Measurements from ENCODE around the gene RPS3. TPM values are rescaled to one million over a fixed set of nuclear protein-coding genes. Genes with fewer than 3 reads are reported as not detected.
"Not testable (repeated sequence)": the region's sequence is repeated elsewhere in the genome, so short reads cannot be mapped to it uniquely, and the experiment has no call there.

RPS3 gene
- polyA plus RNA-seq, 1 of the 3 experiments (the other 2 are of a cell fraction), result 4,540 TPM

DNA sequence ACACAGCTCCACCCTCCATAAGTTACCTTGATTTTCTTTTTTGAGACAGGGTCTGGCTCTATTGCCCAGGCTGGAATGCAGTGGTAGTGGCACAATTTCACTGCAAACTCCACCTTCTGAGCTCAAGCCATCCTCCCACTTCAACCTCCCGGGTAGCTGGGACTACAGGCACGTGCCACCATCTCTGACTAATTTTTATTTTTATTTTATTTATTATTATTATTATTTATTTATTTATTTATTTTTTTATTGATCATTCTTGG, 9.6 kb downstream of the RPS3 start:
- POLR2A ChIA-PET, result no interaction called here
- Histone ChIP-seq H3K36me3 (replicated peaks in 1 of 2; ENCODE audit: control insufficient read depth in 1 of 2, insufficient read depth in 2 of 2, low read length in 1 of 2) (peaks cover 59 to 66% of the 10 kb centered on the region in 2 experiments), H3K79me2 (ENCODE audit: insufficient read depth) (peaks cover 50% of the 10 kb centered on the region), H3F3A (replicated peaks; ENCODE audit: insufficient read depth) (peaks cover 36% of the 10 kb centered on the region), H3K9me2 (no peaks in the 10 kb centered on the region), H3K27ac (ENCODE audit: low read depth in 2 of 2, low read length in 1 of 2) (no peak overlapping the region), H4K20me1 (ENCODE audit: insufficient read depth) (peaks cover 61% of the 10 kb centered on the region), H3K4me1 (ENCODE audit: control insufficient read depth in 1 of 2, insufficient read depth in 2 of 2, low read depth in 1 of 2, low read length in 1 of 2) (peaks cover 0 to 24% of the 10 kb centered on the region in 2 experiments; a peak in 2 of 4 replicates), H2AFZ (ENCODE audit: low read depth) (no peak overlapping the region), H3K4me2 (no peak overlapping the region), H3K9me3 (no peaks in the 10 kb centered on the region), H3K4me3 (ENCODE audit: low read depth in 2 of 2, low read length in 1 of 2) (no peak overlapping the region), H3K9ac (no peak overlapping the region), H3K27me3 (ENCODE audit: insufficient read depth) (no peaks in the 10 kb centered on the region)
- TF ChIP-seq ELF1 (IDR thresholded peaks at IDR 0.05), result no peak
- TF ChIP-seq, protein P1, sequence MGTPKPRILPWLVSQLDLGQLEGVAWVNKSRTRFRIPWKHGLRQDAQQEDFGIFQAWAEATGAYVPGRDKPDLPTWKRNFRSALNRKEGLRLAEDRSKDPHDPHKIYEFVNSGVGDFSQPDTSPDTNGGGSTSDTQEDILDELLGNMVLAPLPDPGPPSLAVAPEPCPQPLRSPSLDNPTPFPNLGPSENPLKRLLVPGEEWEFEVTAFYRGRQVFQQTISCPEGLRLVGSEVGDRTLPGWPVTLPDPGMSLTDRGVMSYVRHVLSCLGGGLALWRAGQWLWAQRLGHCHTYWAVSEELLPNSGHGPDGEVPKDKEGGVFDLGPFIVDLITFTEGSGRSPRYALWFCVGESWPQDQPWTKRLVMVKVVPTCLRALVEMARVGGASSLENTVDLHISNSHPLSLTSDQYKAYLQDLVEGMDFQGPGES (IDR thresholded peaks at IDR 0.05; ENCODE audit: low read depth, low read length), result no peak
- no peak for TF ChIP-seq TEAD4 (IDR thresholded peaks at IDR 0.05; ENCODE audit: borderline replicate concordance, insufficient read depth)
- no peak for TF ChIP-seq RXRA (IDR thresholded peaks at IDR 0.05; ENCODE audit: borderline replicate concordance, low read depth)
- TF ChIP-seq, protein P2, sequence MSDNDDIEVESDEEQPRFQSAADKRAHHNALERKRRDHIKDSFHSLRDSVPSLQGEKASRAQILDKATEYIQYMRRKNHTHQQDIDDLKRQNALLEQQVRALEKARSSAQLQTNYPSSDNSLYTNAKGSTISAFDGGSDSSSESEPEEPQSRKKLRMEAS (IDR thresholded peaks at IDR 0.05; ENCODE audit: low read depth), result no peak
- no peak for TF ChIP-seq SIN3A (IDR thresholded peaks at IDR 0.05; ENCODE audit: borderline replicate concordance, low read depth, low read length)
- TF ChIP-seq, protein P3, sequence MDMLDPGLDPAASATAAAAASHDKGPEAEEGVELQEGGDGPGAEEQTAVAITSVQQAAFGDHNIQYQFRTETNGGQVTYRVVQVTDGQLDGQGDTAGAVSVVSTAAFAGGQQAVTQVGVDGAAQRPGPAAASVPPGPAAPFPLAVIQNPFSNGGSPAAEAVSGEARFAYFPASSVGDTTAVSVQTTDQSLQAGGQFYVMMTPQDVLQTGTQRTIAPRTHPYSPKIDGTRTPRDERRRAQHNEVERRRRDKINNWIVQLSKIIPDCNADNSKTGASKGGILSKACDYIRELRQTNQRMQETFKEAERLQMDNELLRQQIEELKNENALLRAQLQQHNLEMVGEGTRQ (IDR thresholded peaks at IDR 0.05; ENCODE audit: borderline replicate concordance, low read depth, low read length), result no peak
- TF ChIP-seq TCF12 (IDR thresholded peaks at IDR 0.05), result no peak
- TF ChIP-seq JUND (IDR thresholded peaks at IDR 0.05), result no peak
- no peak for TF ChIP-seq FOXJ3 (CRISPR knock-in tag; IDR thresholded peaks at IDR 0.05)
- no peak for TF ChIP-seq EZH2phosphoT487 (IDR thresholded peaks at IDR 0.05; ENCODE audit: borderline replicate concordance, low read depth)
- no peak for TF ChIP-seq GABPA (IDR thresholded peaks at IDR 0.05; ENCODE audit: low read depth)
- TF ChIP-seq RAD21 (IDR thresholded peaks at IDR 0.05; ENCODE audit: low read length), result no peak
- no peak for TF ChIP-seq RCOR1 (IDR thresholded peaks at IDR 0.05; ENCODE audit: low read length)
- no peak for TF ChIP-seq FOSL2 (IDR thresholded peaks at IDR 0.05; ENCODE audit: borderline replicate concordance, low read depth)
- TF ChIP-seq, protein P4, sequence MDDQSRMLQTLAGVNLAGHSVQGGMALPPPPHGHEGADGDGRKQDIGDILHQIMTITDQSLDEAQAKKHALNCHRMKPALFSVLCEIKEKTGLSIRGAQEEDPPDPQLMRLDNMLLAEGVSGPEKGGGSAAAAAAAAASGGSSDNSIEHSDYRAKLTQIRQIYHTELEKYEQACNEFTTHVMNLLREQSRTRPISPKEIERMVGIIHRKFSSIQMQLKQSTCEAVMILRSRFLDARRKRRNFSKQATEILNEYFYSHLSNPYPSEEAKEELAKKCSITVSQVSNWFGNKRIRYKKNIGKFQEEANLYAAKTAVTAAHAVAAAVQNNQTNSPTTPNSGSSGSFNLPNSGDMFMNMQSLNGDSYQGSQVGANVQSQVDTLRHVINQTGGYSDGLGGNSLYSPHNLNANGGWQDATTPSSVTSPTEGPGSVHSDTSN (IDR thresholded peaks at IDR 0.05), result no peak
- TF ChIP-seq NRF1 (IDR thresholded peaks at IDR 0.05; ENCODE audit: low read depth, low read length), result no peak
- TF ChIP-seq MEF2A (IDR thresholded peaks at IDR 0.05; ENCODE audit: borderline replicate concordance, low read depth), result no peak
- TF ChIP-seq CHD2 (IDR thresholded peaks at IDR 0.05; ENCODE audit: low read length, partially characterized antibody), result no peak
- WGBS (ENCODE audit: low lambda C conversion rate), result 98% methylated on average over 2 of the region's 2 CpGs
- DNase-seq, result no peak
- CTCF ChIA-PET, result interaction anchor here (1.7 to 3.8 kb wide), 10 partner anchors 8 to 123 kb away, joined by 3 to 27 read pairs (median 10); partner anchors contain the start of genes GDPD5 and KLHL35

DNA sequence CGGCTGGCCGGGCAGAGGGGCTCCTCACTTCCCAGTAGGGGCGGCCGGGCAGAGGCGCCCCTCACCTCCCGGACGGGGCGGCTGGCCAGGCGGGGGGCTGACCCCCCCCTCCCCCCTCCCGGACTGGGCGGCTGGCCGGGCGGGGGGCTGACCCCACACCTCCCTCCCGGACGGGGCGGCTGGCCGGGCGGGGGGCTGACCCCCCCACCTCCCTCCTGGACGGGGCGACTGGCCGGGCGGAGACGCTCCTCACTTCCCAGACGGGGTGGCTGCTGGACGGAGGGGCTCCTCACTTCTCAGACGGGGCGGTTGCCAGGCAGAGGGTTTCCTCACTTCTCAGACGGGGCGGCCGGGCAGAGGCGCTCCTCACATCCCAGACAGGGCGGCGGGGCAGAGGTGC, 10.7 kb downstream of the RPS3 start:
- H3K27me3 ChIP-seq (ENCODE audit: insufficient read depth); H3K9me2 ChIP-seq; H3K27ac ChIP-seq (ENCODE audit: low read depth in 2 of 2, low read length in 1 of 2); DNase-seq; H3K9me3 ChIP-seq; H3K4me3 ChIP-seq (ENCODE audit: low read depth in 2 of 2, low read length in 1 of 2); H3K4me2 ChIP-seq; H3K9ac ChIP-seq; POLR2A ChIA-PET; CTCF ChIA-PET; H2AFZ ChIP-seq (ENCODE audit: low read depth): not testable (repeated sequence)
- peaks cover 50% of the 10 kb centered on the region for H4K20me1 ChIP-seq (ENCODE audit: insufficient read depth)
- H3K79me2 ChIP-seq (ENCODE audit: insufficient read depth), result peaks cover 39% of the 10 kb centered on the region
- H3F3A ChIP-seq (replicated peaks; ENCODE audit: insufficient read depth), result peaks cover 37% of the 10 kb centered on the region
- H3K4me1 ChIP-seq (ENCODE audit: control insufficient read depth in 1 of 2, insufficient read depth in 2 of 2, low read depth in 1 of 2, low read length in 1 of 2), result peaks cover 0 to 18% of the 10 kb centered on the region in 2 experiments; a peak in 2 of 4 replicates
- 67% methylated on average over 1 of the region's 33 CpGs for WGBS (ENCODE audit: low lambda C conversion rate)
- H3K36me3 ChIP-seq (replicated peaks in 1 of 2; ENCODE audit: control insufficient read depth in 1 of 2, insufficient read depth in 2 of 2, low read length in 1 of 2), result peaks cover 53 to 57% of the 10 kb centered on the region in 2 experiments

DNA sequence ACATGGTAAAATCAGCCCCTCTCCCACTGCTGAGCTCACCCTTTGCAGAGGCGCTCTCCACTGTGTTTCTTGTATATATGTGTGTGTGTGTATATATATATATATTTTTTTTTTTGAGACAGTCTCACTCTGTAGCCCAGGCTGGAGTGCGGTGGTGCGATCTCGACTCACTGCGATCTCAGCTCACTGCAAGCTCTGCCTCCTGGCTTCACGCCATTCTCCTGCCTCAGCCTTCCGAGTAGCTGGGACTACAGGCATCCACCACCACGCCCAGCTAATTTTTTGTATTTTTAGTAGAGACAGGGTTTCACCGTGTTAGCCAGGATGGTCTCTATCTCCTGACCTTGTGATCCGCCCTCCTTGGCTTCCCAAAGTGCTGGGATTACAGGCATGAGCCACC, 13.8 kb downstream of the RPS3 start:
- H3K27me3 ChIP-seq (ENCODE audit: insufficient read depth); DNase-seq; H3K4me2 ChIP-seq; H3K9me3 ChIP-seq; H3K27ac ChIP-seq (ENCODE audit: low read depth in 2 of 2, low read length in 1 of 2); H3K9ac ChIP-seq; H3K4me3 ChIP-seq (ENCODE audit: low read depth in 2 of 2, low read length in 1 of 2); H2AFZ ChIP-seq (ENCODE audit: low read depth); H3K79me2 ChIP-seq (ENCODE audit: insufficient read depth); H3K9me2 ChIP-seq: not testable (repeated sequence)
- peaks cover 27% of the 10 kb centered on the region in 2 experiments for H3K36me3 ChIP-seq (replicated peaks in 1 of 2; ENCODE audit: control insufficient read depth in 1 of 2, insufficient read depth in 2 of 2, low read length in 1 of 2)
- CTCF ChIA-PET, result interaction anchor here (1.1 to 2.7 kb wide), 4 partner anchors 9 to 119 kb away, joined by 3 to 9 read pairs (median 6); no protein-coding TSS in a partner anchor
- H3F3A ChIP-seq (replicated peaks; ENCODE audit: insufficient read depth), result peaks cover 17% of the 10 kb centered on the region
- POLR2A ChIA-PET, result interaction anchor here (0.6 to 0.9 kb wide), 2 partner anchors 15 to 77 kb away, joined by 3 to 4 read pairs; no protein-coding TSS in a partner anchor
- H4K20me1 ChIP-seq (ENCODE audit: insufficient read depth), result peaks cover 19% of the 10 kb centered on the region
- WGBS (ENCODE audit: low lambda C conversion rate), result 92% methylated on average over 10 of the region's 10 CpGs
- peaks cover 4 to 13% of the 10 kb centered on the region in 2 experiments; a peak in 1 of 4 replicates for H3K4me1 ChIP-seq (ENCODE audit: control insufficient read depth in 1 of 2, insufficient read depth in 2 of 2, low read depth in 1 of 2, low read length in 1 of 2)
